ENCODE measurements around the gene ATP2A2.

- TF ChIP-seq POLR2A (IDR thresholded peaks at IDR 0.05; ENCODE audit: low read depth) (no peak), POLR2AphosphoS5 (IDR thresholded peaks at IDR 0.05) (no peak)
- TF ChIP-seq, protein P1, sequence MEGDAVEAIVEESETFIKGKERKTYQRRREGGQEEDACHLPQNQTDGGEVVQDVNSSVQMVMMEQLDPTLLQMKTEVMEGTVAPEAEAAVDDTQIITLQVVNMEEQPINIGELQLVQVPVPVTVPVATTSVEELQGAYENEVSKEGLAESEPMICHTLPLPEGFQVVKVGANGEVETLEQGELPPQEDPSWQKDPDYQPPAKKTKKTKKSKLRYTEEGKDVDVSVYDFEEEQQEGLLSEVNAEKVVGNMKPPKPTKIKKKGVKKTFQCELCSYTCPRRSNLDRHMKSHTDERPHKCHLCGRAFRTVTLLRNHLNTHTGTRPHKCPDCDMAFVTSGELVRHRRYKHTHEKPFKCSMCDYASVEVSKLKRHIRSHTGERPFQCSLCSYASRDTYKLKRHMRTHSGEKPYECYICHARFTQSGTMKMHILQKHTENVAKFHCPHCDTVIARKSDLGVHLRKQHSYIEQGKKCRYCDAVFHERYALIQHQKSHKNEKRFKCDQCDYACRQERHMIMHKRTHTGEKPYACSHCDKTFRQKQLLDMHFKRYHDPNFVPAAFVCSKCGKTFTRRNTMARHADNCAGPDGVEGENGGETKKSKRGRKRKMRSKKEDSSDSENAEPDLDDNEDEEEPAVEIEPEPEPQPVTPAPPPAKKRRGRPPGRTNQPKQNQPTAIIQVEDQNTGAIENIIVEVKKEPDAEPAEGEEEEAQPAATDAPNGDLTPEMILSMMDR (IDR thresholded peaks at IDR 0.05) = no peak
Measured at GRCh38 chr12:110352401-110352800, 71.4 kb downstream of the ATP2A2 start.
